NCI-H446 (cell line): ENCODE results near the gene PYROXD2.

Experiments
- DNase-seq, 2 experiments: peaks; one replicate each; lab custom pipeline; 2025; lab: John Stamatoyannopoulos, UW

The PYROXD2 gene

GRCh38 chr10:98433881-98434732 is 19.1 kb upstream of the PYROXD2 start:
- DNase-seq: no peak

GRCh38 chr10:98433371-98433770 is 18.4 kb upstream of the PYROXD2 start:
- DNase-seq: no peak

- no peak for DNase-seq
Measured at GRCh38 chr10:98432330-98432729, 17.3 kb upstream of the PYROXD2 start.

GRCh38 chr10:98431016-98431415 is 16.0 kb upstream of the PYROXD2 start:
- no peak for DNase-seq

GRCh38 chr10:98430427-98430826 is 15.4 kb upstream of the PYROXD2 start:
- DNase-seq: no peak

- DNase-seq: no peak
Measured at GRCh38 chr10:98429320-98430072, 14.5 kb upstream of the PYROXD2 start.

GRCh38 chr10:98427011-98427515 is 12.1 kb upstream of the PYROXD2 start:
- no peak for DNase-seq

- no peak for DNase-seq
Measured at GRCh38 chr10:98425511-98426352, 10.8 kb upstream of the PYROXD2 start.

GRCh38 chr10:98424295-98425254 is 9.6 kb upstream of the PYROXD2 start:
- DNase-seq: no peak

GRCh38 chr10:98423691-98424120 is 8.7 kb upstream of the PYROXD2 start:
- DNase-seq: no peak

- DNase-seq: no peak
Measured at GRCh38 chr10:98422182-98422581, 7.2 kb upstream of the PYROXD2 start.

- DNase-seq: no peak
Measured at GRCh38 chr10:98420786-98421185, 5.8 kb upstream of the PYROXD2 start.

- no peak for DNase-seq
Measured at GRCh38 chr10:98419469-98420261, 4.7 kb upstream of the PYROXD2 start.

- DNase-seq: no peak
Measured at GRCh38 chr10:98418665-98419468, 3.9 kb upstream of the PYROXD2 start.

GRCh38 chr10:98417973-98418664 is 3.1 kb upstream of the PYROXD2 start:
- DNase-seq: no peak

- no peak for DNase-seq
Measured at GRCh38 chr10:98417481-98417959, 2.5 kb upstream of the PYROXD2 start.

- no peak for DNase-seq
Measured at GRCh38 chr10:98416606-98417388, 1.8 kb upstream of the PYROXD2 start.

- no peak for DNase-seq
Measured at GRCh38 chr10:98415731-98416119, 743 bp upstream of the PYROXD2 start.
